Forelimb muscle (tissue), 1 donor: ENCODE results near the gene IRS1. TPM values are rescaled to one million over a fixed set of nuclear protein-coding genes. Genes with fewer than 3 reads are reported as not detected.

Experiments used
- DNase-seq: peaks from one replicate; pipeline ENCODE4 v3.0.0-alpha.2; 2013; ENCODE audit warnings: low read depth
- polyA plus RNA-seq: library from polyadenylated mRNA; unstranded; fragments of 120-200 nt; gene quantifications from one replicate; pipeline ENCODE4 v1.2.1, GENCODE V29; 2013; ENCODE audit not compliant: insufficient read length

The IRS1 gene
- polyA plus RNA-seq, 1 donor, result 11.9 TPM

- no peak for DNase-seq
Observed at GRCh38 chr2:226725126-226725860, 74.3 kb downstream of the IRS1 start.

GRCh38 chr2:226721541-226721940 is 78.1 kb downstream of the IRS1 start:
- no peak for DNase-seq

- no peak for DNase-seq
Observed at GRCh38 chr2:226720948-226721347, 78.7 kb downstream of the IRS1 start.

GRCh38 chr2:226717719-226718118 is 81.9 kb downstream of the IRS1 start:
- no peak for DNase-seq

- no peak for DNase-seq
Observed at GRCh38 chr2:226716126-226716525, 83.5 kb downstream of the IRS1 start.

- DNase-seq, result no peak
Observed at GRCh38 chr2:226715347-226715990, 84.2 kb downstream of the IRS1 start.

GRCh38 chr2:226712941-226713340 is 86.7 kb downstream of the IRS1 start:
- no peak for DNase-seq

- DNase-seq, result no peak
Observed at GRCh38 chr2:226711606-226712296, 87.9 kb downstream of the IRS1 start.

GRCh38 chr2:226707499-226707898 is 92.1 kb downstream of the IRS1 start:
- DNase-seq, result no peak

- no peak for DNase-seq
Observed at GRCh38 chr2:226705965-226706364, 93.7 kb downstream of the IRS1 start.

GRCh38 chr2:226705133-226705886 is 94.3 kb downstream of the IRS1 start:
- DNase-seq, result no peak

- DNase-seq, result no peak
Observed at GRCh38 chr2:226703514-226703913, 96.1 kb downstream of the IRS1 start.

GRCh38 chr2:226702376-226702775 is 97.2 kb downstream of the IRS1 start:
- no peak for DNase-seq

GRCh38 chr2:226701052-226701451 is 98.6 kb downstream of the IRS1 start:
- DNase-seq, result no peak

- no peak for DNase-seq
Observed at GRCh38 chr2:226699321-226699720, 100.3 kb downstream of the IRS1 start.

GRCh38 chr2:226698671-226699070 is 100.9 kb downstream of the IRS1 start:
- DNase-seq, result no peak

GRCh38 chr2:226694586-226695284 is 104.9 kb downstream of the IRS1 start:
- DNase-seq, result no peak

- no peak for DNase-seq
Observed at GRCh38 chr2:226694149-226694548, 105.5 kb downstream of the IRS1 start.

- no peak for DNase-seq
Observed at GRCh38 chr2:226693521-226693920, 106.1 kb downstream of the IRS1 start.

GRCh38 chr2:226692521-226693126 is 107.0 kb downstream of the IRS1 start:
- DNase-seq, result no peak

GRCh38 chr2:226691255-226691654 is 108.4 kb downstream of the IRS1 start:
- no peak for DNase-seq
